ENCODE data around the gene MTHFD2.
"Not testable (repeated sequence)": the region's sequence is repeated elsewhere in the genome, so short reads cannot be mapped to it uniquely, and the experiment has no call there.

MTHFD2 gene

GRCh38 chr2:74197049-74197448 is 1.4 kb upstream of the MTHFD2 start:
- in situ Hi-C loops (cut with MboI; ENCODE audit: low sequenced_read_pairs) = no loop called here

- in situ Hi-C loops (cut with MboI; ENCODE audit: low sequenced_read_pairs) = no loop called here
Measured at GRCh38 chr2:74198023-74198460, 373 bp upstream of the MTHFD2 start.

DNA sequence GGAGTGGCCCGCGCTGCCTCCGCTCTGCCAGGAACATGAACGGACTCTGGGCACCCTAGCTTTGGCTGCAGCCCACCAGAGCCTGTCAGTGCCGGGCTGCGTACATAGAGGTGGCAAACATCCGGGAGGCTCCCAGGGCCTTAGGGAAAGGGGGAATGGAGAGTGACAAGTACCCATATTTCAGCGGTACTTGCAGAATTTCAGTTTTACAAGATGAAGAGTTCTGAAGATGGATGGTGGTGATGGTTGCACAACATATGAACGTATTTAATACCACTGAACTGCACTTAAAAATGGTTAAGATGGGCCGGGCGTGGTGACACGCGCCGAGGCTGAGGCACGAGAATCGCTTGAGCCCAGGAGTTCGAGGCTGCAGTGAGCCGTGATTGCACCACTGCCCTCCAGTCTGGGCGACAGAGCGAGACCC is 873 bp downstream of the MTHFD2 start:
- in situ Hi-C loops (cut with MboI; ENCODE audit: low sequenced_read_pairs) = no loop called here

DNA sequence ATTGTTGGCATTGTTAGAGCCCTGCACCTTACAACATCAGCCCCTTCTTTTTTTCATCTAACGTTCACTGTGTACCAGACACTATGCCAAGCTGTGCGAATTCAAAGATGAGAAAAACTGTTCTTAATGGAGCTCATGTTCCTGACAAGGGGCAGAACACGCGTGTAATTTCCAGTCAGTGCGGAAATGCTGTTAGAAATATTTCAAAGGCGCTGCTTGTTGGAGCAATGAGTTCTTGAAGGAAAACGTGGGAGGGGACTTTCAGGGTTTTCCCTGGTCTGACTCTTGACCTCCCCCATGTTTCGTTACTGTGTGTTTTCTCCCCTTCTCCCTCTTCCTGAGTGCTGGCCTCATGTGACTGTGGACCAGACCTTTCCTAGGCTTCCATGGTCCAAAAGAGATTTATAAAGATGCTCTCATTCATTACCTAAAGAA is 1.5 kb downstream of the MTHFD2 start:
- in situ Hi-C loops (cut with MboI; ENCODE audit: low sequenced_read_pairs) = no loop called here

DNA sequence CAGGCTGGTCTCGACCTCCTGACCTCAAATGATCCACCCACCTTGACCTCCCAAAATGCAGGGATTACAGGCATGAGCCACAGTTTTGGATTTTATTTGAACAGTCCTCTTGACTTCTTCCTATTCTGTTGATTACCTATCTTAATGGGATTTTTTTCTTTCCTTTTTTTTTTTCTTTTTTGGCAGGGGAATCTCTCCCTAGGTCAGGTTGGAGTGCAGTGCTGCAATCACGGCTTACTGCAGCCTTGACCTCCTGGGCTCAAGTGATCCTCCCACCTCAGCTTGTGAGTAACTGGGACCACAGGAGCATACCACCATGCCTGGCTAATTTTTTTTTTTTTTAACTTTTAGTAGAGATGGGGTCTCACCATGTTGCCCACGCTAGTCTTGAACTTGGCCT is 2.8 kb downstream of the MTHFD2 start:
- in situ Hi-C loops (cut with MboI; ENCODE audit: low sequenced_read_pairs) = no loop called here

- in situ Hi-C loops (cut with MboI; ENCODE audit: low sequenced_read_pairs) = no loop called here
Measured at GRCh38 chr2:74201596-74201995, 3.2 kb downstream of the MTHFD2 start.

GRCh38 chr2:74204436-74204835 is 6.0 kb downstream of the MTHFD2 start:
- in situ Hi-C loops (cut with MboI; ENCODE audit: low sequenced_read_pairs) = no loop called here

DNA sequence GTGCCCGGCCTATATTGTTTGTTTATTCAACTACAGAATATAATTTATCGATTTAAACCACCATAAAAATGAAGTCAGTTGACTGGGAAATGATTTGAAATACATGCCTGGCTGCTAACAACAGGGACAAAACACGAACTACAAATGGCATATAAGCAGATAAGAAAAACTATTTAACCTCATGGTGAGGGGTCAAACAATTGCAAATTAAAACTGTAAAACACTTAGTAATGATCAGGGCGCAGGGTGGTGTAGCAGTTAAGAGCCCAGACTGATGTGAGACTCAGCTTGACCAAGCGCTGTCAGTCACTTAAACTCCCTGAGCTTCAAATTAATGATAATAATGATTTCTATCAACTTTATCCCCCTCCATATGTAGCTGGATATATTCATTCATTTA is 6.7 kb downstream of the MTHFD2 start:
- in situ Hi-C loops (cut with MboI; ENCODE audit: low sequenced_read_pairs) = no loop called here

- in situ Hi-C loops (cut with MboI; ENCODE audit: low sequenced_read_pairs) = no loop called here
Measured at GRCh38 chr2:74205596-74205995, 7.2 kb downstream of the MTHFD2 start.

DNA sequence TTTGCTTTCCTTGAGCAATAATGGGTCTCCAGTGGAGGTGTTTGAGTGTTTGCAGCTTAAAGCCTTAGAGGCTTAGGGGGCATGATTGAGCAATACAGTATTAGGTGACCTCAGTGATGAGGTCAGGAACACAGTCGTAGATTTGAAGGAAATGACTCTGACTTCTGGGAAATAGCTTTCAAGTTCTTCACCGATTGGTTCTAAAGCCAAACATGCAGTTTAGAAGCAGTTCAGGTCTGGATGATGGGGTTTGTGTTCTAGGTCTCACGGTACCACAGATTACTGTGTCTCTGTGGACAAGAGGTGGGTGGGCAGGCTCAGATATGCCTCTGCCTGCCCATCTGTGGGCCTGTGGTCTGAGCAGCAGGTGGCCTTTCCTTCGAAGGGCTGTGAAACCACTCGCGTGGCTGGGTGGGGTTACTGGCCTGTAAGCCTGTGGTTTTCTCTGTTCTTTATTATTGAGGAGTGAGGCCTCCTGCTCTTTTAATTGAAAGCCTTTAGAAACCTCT is 7.8 kb downstream of the MTHFD2 start:
- in situ Hi-C loops (cut with MboI; ENCODE audit: low sequenced_read_pairs) = no loop called here

DNA sequence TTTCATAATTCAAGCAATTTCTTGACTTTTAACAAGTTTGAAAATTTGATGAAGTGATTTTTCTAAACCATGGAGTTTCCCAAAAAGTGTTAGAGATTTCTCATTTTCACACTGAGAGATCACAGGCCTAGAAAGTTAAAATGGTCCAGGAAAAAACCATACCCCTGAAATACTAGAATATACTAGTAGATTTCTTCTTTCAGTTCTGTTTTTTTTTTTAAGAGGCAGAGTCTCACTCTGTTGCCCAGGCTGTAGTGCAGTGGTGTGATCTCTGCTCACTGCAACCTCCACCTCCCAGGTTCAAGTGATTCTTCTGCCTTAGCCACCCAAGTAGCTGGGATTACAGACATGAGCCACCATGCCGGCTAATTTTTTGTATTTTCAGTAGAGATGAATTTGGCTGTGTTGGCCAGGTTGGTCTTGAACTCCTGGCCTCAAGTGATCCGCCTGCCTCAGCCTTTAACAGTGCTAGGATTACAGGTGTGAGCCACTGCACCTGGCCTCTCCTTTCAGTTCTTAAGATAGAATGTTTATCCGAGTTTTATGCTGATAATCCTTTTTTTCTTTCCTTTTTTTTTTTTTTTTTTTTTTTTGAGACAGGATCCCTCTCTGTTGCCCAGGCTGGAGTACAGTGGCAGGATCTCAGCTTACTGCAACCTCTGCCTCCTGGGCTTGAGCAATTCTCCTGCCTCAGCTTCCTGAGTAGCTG is 14.4 kb downstream of the MTHFD2 start:
- in situ Hi-C loops (cut with MboI; ENCODE audit: low sequenced_read_pairs) = no loop called here

GRCh38 chr2:74215771-74216170 is 17.4 kb downstream of the MTHFD2 start:
- in situ Hi-C loops (cut with MboI; ENCODE audit: low sequenced_read_pairs) = not testable (repeated sequence)

DNA sequence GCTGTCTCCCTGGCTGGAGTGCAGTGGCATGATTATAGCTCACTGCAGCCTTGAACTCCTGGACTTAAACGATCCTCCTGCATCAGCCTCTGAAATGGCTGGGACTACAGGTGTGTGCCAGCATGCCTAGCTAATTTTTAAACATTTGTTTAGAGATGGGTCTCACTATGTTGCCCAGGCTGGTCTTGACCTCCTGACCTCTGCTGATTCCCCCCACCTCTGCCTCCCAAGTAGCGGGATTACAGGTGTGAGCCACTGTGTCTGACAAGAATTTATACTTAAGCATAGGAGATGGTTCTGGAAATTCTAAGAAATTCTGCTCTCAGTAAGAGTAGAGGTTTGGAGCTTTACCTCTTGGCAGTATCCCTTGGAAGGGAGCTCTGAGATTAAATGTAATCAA is 18.2 kb downstream of the MTHFD2 start:
- in situ Hi-C loops (cut with MboI; ENCODE audit: low sequenced_read_pairs) = no loop called here

DNA sequence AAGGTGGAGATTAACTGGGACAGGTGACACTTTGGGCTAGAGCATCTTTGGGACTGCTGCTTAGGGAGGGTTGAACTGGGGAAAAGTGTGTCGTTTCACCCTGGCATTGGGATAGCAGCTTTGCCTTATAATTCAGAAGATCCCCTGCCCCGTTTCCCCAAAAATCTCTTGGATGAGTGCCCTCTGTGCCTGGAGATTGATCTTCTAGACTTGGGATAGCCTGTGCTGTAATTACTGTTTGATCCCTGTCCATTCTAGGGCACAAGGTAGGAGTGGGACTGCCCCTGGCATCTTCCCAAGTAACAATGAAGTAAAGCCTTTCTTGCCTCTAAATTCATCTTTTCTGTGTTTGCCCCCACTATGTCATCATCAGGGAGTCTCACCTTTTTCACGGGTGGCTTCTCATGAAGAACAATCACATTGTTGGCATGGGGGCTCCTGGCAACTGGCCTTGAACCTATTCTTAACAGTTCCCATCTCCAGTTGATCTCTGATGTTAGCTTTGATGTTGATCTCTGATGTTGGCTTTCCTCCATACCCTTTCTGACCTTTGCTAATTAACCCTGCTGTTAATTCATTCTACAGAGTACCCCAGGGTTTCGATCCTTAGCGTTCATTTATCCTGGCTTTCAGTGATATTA is 21.6 kb downstream of the MTHFD2 start:
- in situ Hi-C loops (cut with MboI; ENCODE audit: low sequenced_read_pairs) = no loop called here

- in situ Hi-C loops (cut with MboI; ENCODE audit: low sequenced_read_pairs) = no loop called here
Measured at GRCh38 chr2:74221091-74221490, 22.7 kb downstream of the MTHFD2 start.

DNA sequence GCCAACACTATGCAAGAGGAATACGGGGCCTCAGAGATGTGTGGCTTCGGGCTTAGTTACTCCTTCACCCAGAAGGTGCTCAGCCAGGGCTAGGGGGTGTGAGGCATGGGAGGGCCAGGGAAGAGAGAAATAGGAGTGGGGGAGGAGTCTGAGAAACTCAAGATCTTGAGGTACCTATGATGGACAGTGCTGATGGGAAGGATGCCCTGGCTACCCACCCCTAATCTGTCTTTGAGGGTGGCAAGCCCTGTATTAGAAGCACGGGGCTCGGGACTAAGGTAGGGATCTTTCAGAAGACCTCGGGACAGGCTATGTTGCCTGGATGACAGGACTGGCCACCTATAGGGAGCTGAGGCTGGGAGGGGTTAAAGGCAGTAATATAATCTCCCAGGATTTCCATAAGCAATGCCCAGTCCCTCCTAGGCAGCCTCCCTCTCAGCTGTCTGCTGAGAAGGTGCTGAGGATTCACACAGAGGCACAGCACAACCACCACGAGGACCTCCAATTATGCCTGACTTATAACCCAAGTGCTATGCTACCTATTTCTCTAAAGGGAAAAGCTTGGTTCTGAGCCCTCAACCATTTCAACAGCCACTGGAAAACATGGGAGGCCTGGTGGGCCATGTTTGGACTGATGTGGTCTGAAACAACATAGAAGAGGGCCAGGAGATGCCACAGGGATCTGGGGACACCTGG is 23.3 kb downstream of the MTHFD2 start:
- in situ Hi-C loops (cut with MboI; ENCODE audit: low sequenced_read_pairs) = no loop called here

DNA sequence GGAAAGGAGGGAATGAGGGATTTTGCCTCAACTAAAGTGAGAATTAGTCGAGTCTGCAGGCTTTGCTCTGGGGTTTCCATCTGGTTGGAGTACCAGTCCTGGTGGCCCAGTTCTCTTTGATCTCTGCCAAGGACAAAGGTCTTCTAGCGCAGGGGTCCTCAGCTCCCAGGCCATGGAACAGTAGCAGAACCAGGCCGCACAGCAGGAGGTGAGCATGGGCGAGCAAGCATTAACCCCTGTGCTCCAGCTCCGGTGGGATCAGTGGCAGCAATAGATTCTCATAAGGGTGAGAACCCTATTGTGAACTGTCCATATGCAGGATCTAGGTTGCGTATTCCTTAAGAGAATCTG is 23.9 kb downstream of the MTHFD2 start:
- in situ Hi-C loops (cut with MboI; ENCODE audit: low sequenced_read_pairs) = no loop called here

- in situ Hi-C loops (cut with MboI; ENCODE audit: low sequenced_read_pairs) = no loop called here
Measured at GRCh38 chr2:74223941-74224770, 25.7 kb downstream of the MTHFD2 start.

DNA sequence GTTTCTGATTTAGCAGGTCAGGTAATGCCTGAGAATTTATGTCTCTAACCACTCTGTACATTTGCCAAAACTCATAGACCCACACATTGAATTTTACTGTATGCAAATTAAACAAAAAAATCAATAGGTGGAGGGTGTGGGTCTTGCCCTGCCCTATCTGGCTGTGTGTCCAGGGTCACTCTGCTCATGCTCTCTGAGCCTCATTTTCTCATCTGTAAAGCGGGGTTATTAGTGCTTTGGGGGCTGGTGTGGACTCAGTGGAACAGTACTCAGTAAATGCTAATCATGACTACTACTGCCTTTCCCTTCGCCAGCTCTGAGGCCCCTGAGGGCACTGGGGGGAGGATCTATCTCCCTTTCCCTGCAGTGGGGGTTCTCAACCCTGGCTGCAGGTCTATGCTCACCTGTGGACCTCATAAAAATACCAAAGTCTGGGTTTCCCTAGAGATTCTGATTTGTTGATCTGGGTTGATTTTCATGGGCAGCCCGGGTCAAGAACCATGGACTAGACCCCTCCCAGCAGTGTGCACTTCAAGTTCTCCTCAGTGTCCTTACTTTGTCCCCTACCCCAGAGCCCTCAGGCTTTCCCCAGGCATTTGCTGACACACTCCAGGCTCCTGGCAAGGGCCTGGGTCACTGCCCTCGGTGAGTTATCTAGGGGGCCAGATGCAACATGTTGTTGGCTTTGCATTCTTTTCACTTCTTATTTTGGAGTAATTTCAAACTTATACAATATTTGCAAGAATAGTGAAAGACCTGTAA is 27.5 kb downstream of the MTHFD2 start:
- in situ Hi-C loops (cut with MboI; ENCODE audit: low sequenced_read_pairs) = no loop called here

DNA sequence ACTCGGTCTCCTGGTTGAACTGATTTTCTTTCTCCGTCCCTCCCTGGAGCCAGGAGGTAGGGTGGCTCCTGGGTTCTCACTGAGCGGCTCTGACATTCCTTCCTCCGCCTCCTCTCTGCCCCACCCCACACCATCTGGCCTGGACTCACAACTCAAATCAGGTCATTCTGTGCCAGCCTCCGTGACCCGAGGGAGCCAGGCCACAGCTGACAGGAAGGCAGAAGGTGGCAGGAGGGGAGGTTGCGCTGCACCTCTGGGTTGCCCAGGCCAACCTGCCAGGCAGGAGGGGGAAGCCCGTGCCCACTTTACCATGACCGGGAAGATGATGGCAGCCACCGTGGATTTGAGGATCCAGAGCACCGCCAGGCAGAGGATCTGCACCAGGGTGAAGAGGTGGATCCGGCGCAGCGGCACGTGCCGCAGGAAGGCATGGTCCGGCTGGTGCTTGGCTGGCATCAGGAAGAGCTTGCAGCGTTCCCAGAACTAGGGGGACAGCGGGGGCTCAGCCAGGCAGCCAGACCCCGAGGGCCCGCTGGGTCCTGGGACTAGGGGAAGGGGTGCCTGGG is 28.3 kb downstream of the MTHFD2 start:
- in situ Hi-C loops (cut with MboI; ENCODE audit: low sequenced_read_pairs) = no loop called here
